Measurements from ENCODE around the gene TOR4A. TPM values are rescaled to one million over a fixed set of nuclear protein-coding genes. Genes with fewer than 3 reads are reported as not detected.

The TOR4A gene
- total and polyA plus RNA-seq, 10 of the 15 experiments (the other 5 are each of a cell fraction or from before 2014, with no cell fraction given), result 2.0 to 19.9 (median 3.7) TPM

GRCh38 chr9:137240841-137241489 lies 36.6 kb upstream of the TOR4A start, which contains the start of gene TUBB4B (continued):
- TF ChIP-seq ZNF274 (IDR thresholded peaks at IDR 0.05; ENCODE audit: insufficient read depth, insufficient read length) (no peak), NRF1 (conservative IDR thresholded peaks at IDR 0.05; ENCODE audit: low read depth, low read length) (peak; percentile 64), USF2 (IDR thresholded peaks at IDR 0.05; ENCODE audit: borderline replicate concordance, low read depth, low read length) (no peak; the same call in 1 of the 2 replicates), E2F8 (IDR thresholded peaks at IDR 0.05; ENCODE audit: low read depth, partially characterized antibody) (no peak), HDGF (IDR thresholded peaks at IDR 0.05) (no peak), IKZF1 (conservative IDR thresholded peaks at IDR 0.05) (no peak; the same call in none of the 2 replicates), BRCA1 (IDR thresholded peaks at IDR 0.05; ENCODE audit: low read depth, low read length) (no peak), NFYA (IDR thresholded peaks at IDR 0.05; ENCODE audit: borderline replicate concordance, low read depth, low read length) (peak; percentile 85), SP1 (IDR thresholded peaks at IDR 0.05; ENCODE audit: low read depth, low read length) (peak; percentile 99), BHLHE40 (IDR thresholded peaks at IDR 0.05; ENCODE audit: borderline replicate concordance in 1 of 2, low read depth in 2 of 2, low read length in 1 of 2) (peak in 1 of 2 experiments; percentile 49; a peak in 2 of 4 replicates), HSF1 (IDR thresholded peaks at IDR 0.05; ENCODE audit: low read depth, low read length) (no peak), RFX5 (IDR thresholded peaks at IDR 0.05; ENCODE audit: low read depth, low read length) (peak; percentile 75; the same call in 1 of the 2 replicates), POLR2AphosphoS5 (IDR thresholded peaks at IDR 0.05; ENCODE audit: low read length) (peak; percentile 99), SMAD1 (IDR thresholded peaks at IDR 0.05; ENCODE audit: low read depth, partially characterized antibody) (peak; percentile 93), HDAC6 (IDR thresholded peaks at IDR 0.05; ENCODE audit: unreplicated experiment) (peak; percentile 88), PKNOX1 (IDR thresholded peaks at IDR 0.05) (peak; percentile 100), ZNF687 (IDR thresholded peaks at IDR 0.05) (peak; percentile 97), ZBED1 (IDR thresholded peaks at IDR 0.05; ENCODE audit: borderline replicate concordance) (peak; percentile 80; the same call in 1 of the 2 replicates), BMI1 (IDR thresholded peaks at IDR 0.05; ENCODE audit: borderline replicate concordance) (no peak), POU2F2 (IDR thresholded peaks at IDR 0.05; ENCODE audit: borderline replicate concordance, low read depth, low read length) (peak; percentile 97)

Measured in GM12878 (cell line).